ENCODE data around the gene OR51T1.
"Not testable (repeated sequence)": the region's sequence is repeated elsewhere in the genome, so short reads cannot be mapped to it uniquely, and the experiment has no call there.

DNA sequence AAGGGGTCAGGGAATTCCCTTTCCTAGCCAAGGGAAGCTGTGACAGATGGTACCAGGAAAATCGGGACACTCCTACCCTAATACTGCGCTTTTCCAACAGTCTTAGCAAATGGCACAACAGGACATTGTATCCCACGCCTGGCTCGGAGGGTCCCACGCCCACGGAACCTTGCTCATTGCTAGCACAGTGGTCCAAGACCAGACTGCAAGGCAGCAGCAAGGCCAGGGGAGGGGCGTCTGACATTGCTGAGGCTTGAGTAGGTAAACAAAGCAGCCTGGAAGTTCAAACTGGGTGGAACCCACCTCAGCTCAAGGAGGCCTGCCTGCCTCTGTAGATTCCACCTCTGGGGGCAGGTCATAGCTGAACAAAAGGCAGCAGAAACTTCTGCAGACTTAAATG lies 27.4 kb upstream of the OR51T1 start:
- TF ChIP-seq, protein P1, sequence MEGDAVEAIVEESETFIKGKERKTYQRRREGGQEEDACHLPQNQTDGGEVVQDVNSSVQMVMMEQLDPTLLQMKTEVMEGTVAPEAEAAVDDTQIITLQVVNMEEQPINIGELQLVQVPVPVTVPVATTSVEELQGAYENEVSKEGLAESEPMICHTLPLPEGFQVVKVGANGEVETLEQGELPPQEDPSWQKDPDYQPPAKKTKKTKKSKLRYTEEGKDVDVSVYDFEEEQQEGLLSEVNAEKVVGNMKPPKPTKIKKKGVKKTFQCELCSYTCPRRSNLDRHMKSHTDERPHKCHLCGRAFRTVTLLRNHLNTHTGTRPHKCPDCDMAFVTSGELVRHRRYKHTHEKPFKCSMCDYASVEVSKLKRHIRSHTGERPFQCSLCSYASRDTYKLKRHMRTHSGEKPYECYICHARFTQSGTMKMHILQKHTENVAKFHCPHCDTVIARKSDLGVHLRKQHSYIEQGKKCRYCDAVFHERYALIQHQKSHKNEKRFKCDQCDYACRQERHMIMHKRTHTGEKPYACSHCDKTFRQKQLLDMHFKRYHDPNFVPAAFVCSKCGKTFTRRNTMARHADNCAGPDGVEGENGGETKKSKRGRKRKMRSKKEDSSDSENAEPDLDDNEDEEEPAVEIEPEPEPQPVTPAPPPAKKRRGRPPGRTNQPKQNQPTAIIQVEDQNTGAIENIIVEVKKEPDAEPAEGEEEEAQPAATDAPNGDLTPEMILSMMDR (IDR thresholded peaks at IDR 0.05) = not testable (repeated sequence)
- TF ChIP-seq POLR2A, POLR2AphosphoS5, EP300 (IDR thresholded peaks at IDR 0.05): not testable (repeated sequence)
